HepG2 (cell line): ENCODE measurements around the gene ADGRG6. TPM values are rescaled to one million over a fixed set of nuclear protein-coding genes. Genes with fewer than 3 reads are reported as not detected.
A peak's percentile ranks its signal among the peaks of the same experiment; 100 is the strongest.

Experiments
- CENPBD1 ChIP-seq: sonication (generic); formaldehyde crosslinking; IDR thresholded peaks from 2 replicates; pipeline ENCODE4 v1.8.0; 2022; ENCODE audit warnings: missing genetic modification reagents, low read depth, mild to moderate bottlenecking, borderline replicate concordance
- ERF ChIP-seq: IDR thresholded peaks from 2 replicates; pipeline ENCODE4 v1.6.1; 2018; ENCODE audit warnings: missing biosample characterization, missing genetic modification reagents
- HIC2 ChIP-seq: sonication (generic); formaldehyde crosslinking; IDR thresholded peaks from 2 replicates; pipeline ENCODE4 v1.9.0; 2022; ENCODE audit warnings: low read depth, missing genetic modification reagents
- HMG20B ChIP-seq: conservative IDR thresholded peaks from 2 replicates; pipeline ENCODE4 v1.6.1; 2016; ENCODE audit warnings: missing genetic modification reagents, missing compliant biosample characterization
- HNF1A ChIP-seq, 2 experiments: sonication (generic) in 1 of 2; formaldehyde crosslinking in 1 of 2; IDR thresholded peaks; 2 replicates each; pipeline versions ENCODE4 v1.4.0 to v1.6.1; 2016 to 2020; ENCODE audit warnings: borderline replicate concordance in 1 of 2, low read depth in 1 of 2, mild to moderate bottlenecking in 1 of 2, missing genetic modification reagents in 1 of 2
- HOXA3 ChIP-seq: sonication (generic); formaldehyde crosslinking; IDR thresholded peaks from 2 replicates; pipeline ENCODE4 v1.5.0; 2020; ENCODE audit warnings: missing genetic modification reagents
- HOXA9 ChIP-seq: sonication (generic); formaldehyde crosslinking; IDR thresholded peaks from 2 replicates; pipeline ENCODE4 v1.8.1; 2022; ENCODE audit warnings: missing genetic modification reagents, mild to moderate bottlenecking, moderate library complexity, borderline replicate concordance
- JDP2 ChIP-seq: sonication (generic); formaldehyde crosslinking; IDR thresholded peaks from 2 replicates; pipeline ENCODE4 v1.8.1; 2022; ENCODE audit warnings: missing genetic modification reagents, borderline replicate concordance
- MAFF ChIP-seq: IDR thresholded peaks from 2 replicates; pipeline ENCODE4 v1.6.1; 2011; ENCODE audit warnings: low read depth, low read length, improper control_type of control experiment
- MEIS2 ChIP-seq: sonication (generic); formaldehyde crosslinking; IDR thresholded peaks from 2 replicates; pipeline ENCODE4 v1.9.0; 2021; ENCODE audit warnings: mild to moderate bottlenecking, missing genetic modification reagents
- SOX5 ChIP-seq: IDR thresholded peaks from 2 replicates; pipeline ENCODE4 v1.6.1; 2016; ENCODE audit warnings: borderline replicate concordance
- SOX6 ChIP-seq, 2 experiments: fragments of 450-650 bp in 1 of 2; sonication (generic) in 1 of 2; formaldehyde crosslinking in 1 of 2; IDR thresholded peaks; 2 replicates each; pipeline versions ENCODE4 v1.4.0 to v1.6.1; 2017 to 2020; ENCODE audit warnings: antibody characterized with exemption in 1 of 2, mild to moderate bottlenecking in 1 of 2, missing genetic modification reagents in 1 of 2
- TCF7L2 ChIP-seq: IDR thresholded peaks from 2 replicates; pipeline ENCODE4 v1.6.1; 2011; ENCODE audit warnings: mild to moderate bottlenecking, low read depth, low read length, moderate library complexity
- ZFP90 ChIP-seq: sonication (generic); formaldehyde crosslinking; IDR thresholded peaks from 2 replicates; pipeline ENCODE4 v1.8.0; 2022; ENCODE audit warnings: missing genetic modification reagents, mild to moderate bottlenecking, inconsistent platforms, borderline replicate concordance
- ZNF17 ChIP-seq: sonication (generic); formaldehyde crosslinking; IDR thresholded peaks from 2 replicates; pipeline ENCODE4 v1.5.0; 2020; ENCODE audit warnings: mild to moderate bottlenecking, missing genetic modification reagents
- ZNF24 ChIP-seq: fragments of 450-650 bp; IDR thresholded peaks from 2 replicates; pipeline ENCODE4 v1.6.1; 2017; ENCODE audit warnings: antibody characterized with exemption, mild to moderate bottlenecking
- ZNF367 ChIP-seq: sonication (generic); formaldehyde crosslinking; IDR thresholded peaks from 2 replicates; pipeline ENCODE4 v1.4.0; 2020; ENCODE audit warnings: missing genetic modification reagents, borderline replicate concordance
- ZNF382 ChIP-seq: sonication (generic); formaldehyde crosslinking; IDR thresholded peaks from 2 replicates; pipeline ENCODE4 v1.5.0; 2020; ENCODE audit warnings: missing genetic modification reagents, mild to moderate bottlenecking, borderline replicate concordance
- ZNF546 ChIP-seq: sonication (generic); formaldehyde crosslinking; conservative IDR thresholded peaks from 2 replicates; pipeline ENCODE4 v1.8.1; 2023; ENCODE audit warnings: mild to moderate bottlenecking, missing genetic modification reagents
- ZNF597 ChIP-seq: sonication (generic); formaldehyde crosslinking; IDR thresholded peaks from 2 replicates; pipeline ENCODE4 v1.5.0; 2020; ENCODE audit warnings: missing genetic modification reagents
- ZNF878 ChIP-seq: sonication (generic); formaldehyde crosslinking; IDR thresholded peaks from 2 replicates; pipeline ENCODE4 v1.8.1; 2023; ENCODE audit warnings: mild to moderate bottlenecking, missing genetic modification reagents, moderate library complexity
- ZNF883 ChIP-seq: sonication (generic); formaldehyde crosslinking; IDR thresholded peaks from 2 replicates; pipeline ENCODE4 v1.5.1; 2020; ENCODE audit warnings: mild to moderate bottlenecking, missing genetic modification reagents; ENCODE audit errors: not compliant biosample characterization
- polyA plus RNA-seq, 8 experiments: library from polyadenylated mRNA; depleted of rRNA in 3 of 8; stranded (reverse) in 7 of 8; unstranded in 1 of 8; fragments of >200 nt; fragmentation: Illumina TruSeq in 4 of 8; extraction: Trizol in 4 of 8; gene quantifications; 2 replicates each; pipeline versions ENCODE4 v1.2.1 to v1.2.3, GENCODE V29; 2011 to 2016; ENCODE audit warnings: low read depth in 4 of 8, missing spikeins in 1 of 8, mixed read lengths in 1 of 8; ENCODE audit not compliant: insufficient read depth in 1 of 8
- total RNA-seq, 5 experiments: library from RNA; depleted of rRNA; stranded (reverse); fragments of >200 nt; fragmentation: Illumina TruSeq; extraction: Trizol; gene quantifications; 2 replicates each; pipeline ENCODE4 v1.2.3, GENCODE V29; 2016; ENCODE audit warnings: low read depth in 1 of 5

The ADGRG6 gene
- total and polyA plus RNA-seq, 2 of the 13 experiments (the other 11 are each of a cell fraction or from before 2014, with no cell fraction given): 129 to 249 TPM

- TF ChIP-seq HIC2 (CRISPR knock-in tag): peak; percentile 91
- TF ChIP-seq ZNF546 (CRISPR knock-in tag): peak; percentile 83
- TF ChIP-seq HOXA3 (CRISPR knock-in tag): peak; percentile 92
- TF ChIP-seq HNF1A (IDR thresholded peaks at IDR 0.05; ENCODE audit: low read depth): no peak
- TF ChIP-seq HNF1A (CRISPR knock-in tag; IDR thresholded peaks at IDR 0.05; ENCODE audit: borderline replicate concordance): peak; percentile 84; the same call in 1 of the 2 replicates
- peak; percentile 93; the same call in 1 of the 2 replicates for TF ChIP-seq MEIS2 (CRISPR knock-in tag)
- no peak for TF ChIP-seq ZNF382 (CRISPR knock-in tag)
- TF ChIP-seq HMG20B (CRISPR knock-in tag): no peak; the same call in 1 of the 2 replicates
- TF ChIP-seq HOXA9 (CRISPR knock-in tag): peak; percentile 97
- no peak for TF ChIP-seq JDP2 (CRISPR knock-in tag)
- peak; percentile 99 for TF ChIP-seq ZNF883
- TF ChIP-seq ZNF878 (CRISPR knock-in tag): no peak
- TF ChIP-seq ZNF17 (CRISPR knock-in tag): 0 out of 2 replicates have a peak, but pooled peaks have one; percentile 10
- no peak for TF ChIP-seq SOX6 (IDR thresholded peaks at IDR 0.05)
- TF ChIP-seq SOX6 (CRISPR knock-in tag; IDR thresholded peaks at IDR 0.05): peak; percentile 78
- no peak for TF ChIP-seq ZNF24
- TF ChIP-seq MAFF: no peak
- TF ChIP-seq TCF7L2: no peak
- TF ChIP-seq ZFP90 (CRISPR knock-in tag): peak; percentile 96
- TF ChIP-seq ERF (CRISPR knock-in tag): peak; percentile 98
- TF ChIP-seq CENPBD1 (CRISPR knock-in tag): peak; percentile 98
- peak; percentile 75 for TF ChIP-seq SOX5 (CRISPR knock-in tag)
- TF ChIP-seq ZNF597: 0 out of 2 replicates have a peak, but pooled peaks have one; percentile 18
- TF ChIP-seq ZNF367: peak; percentile 56; the same call in 1 of the 2 replicates
Measured at GRCh38 chr6:142301651-142302391, at the start of gene ADGRG6 (continued).
